Heart left ventricle (tissue), 16 donors: Measurements from ENCODE around the gene MRPL14. TPM values are rescaled to one million over a fixed set of nuclear protein-coding genes. Genes with fewer than 3 reads are reported as not detected.

Experiments
- ATAC-seq, 4 donors: fragments of 200-7000 bp; cut with Tn5 transposase; one replicate each; pipeline ENCODE4 v1.9.1; 2020 to 2022; ENCODE audit warnings: moderate library complexity in 4 of 4, mild to moderate bottlenecking in 3 of 4, moderate number of reproducible peaks in 1 of 4
- DNase-seq, 5 donors: peaks; one replicate each; pipeline ENCODE4 v3.0.0-alpha.2; 2020
- H3K27ac ChIP-seq, 12 donors: fragments of 200-600 bp; sonication (generic) in 4 of 12; one replicate each; pipeline versions ENCODE4 v1.5.0 to v1.8.0; 2016 to 2022; ENCODE audit warnings: mild to moderate bottlenecking in 2 of 12
- H3K27me3 ChIP-seq, 9 donors: fragments of 200-600 bp; sonication (generic) in 2 of 9; one replicate each; pipeline versions ENCODE4 v1.5.1 to v1.8.0; 2016 to 2022; ENCODE audit warnings: mild to moderate bottlenecking in 3 of 9
- H3K36me3 ChIP-seq, 9 donors: fragments of 200-600 bp; sonication (generic) in 2 of 9; one replicate each; pipeline versions ENCODE4 v1.5.0 to v1.8.0; 2018 to 2022; ENCODE audit warnings: mild to moderate bottlenecking in 2 of 9
- H3K4me1 ChIP-seq, 12 donors: fragments of 200-600 bp; sonication (generic) in 4 of 12; one replicate each; pipeline versions ENCODE4 v1.5.0 to v1.8.0; 2016 to 2022; ENCODE audit warnings: mild to moderate bottlenecking in 3 of 12
- H3K4me3 ChIP-seq, 12 donors: fragments of 200-600 bp; sonication (generic) in 4 of 12; one replicate each; pipeline versions ENCODE4 v1.5.0 to v1.8.0; 2017 to 2022; ENCODE audit warnings: mild to moderate bottlenecking in 9 of 12, moderate library complexity in 4 of 12
- H3K9me3 ChIP-seq, 12 donors: fragments of 200-600 bp; sonication (generic) in 4 of 12; one replicate each; pipeline versions ENCODE4 v1.5.0 to v1.8.0; 2016 to 2022; ENCODE audit warnings: mild to moderate bottlenecking in 1 of 12
- POLR2A ChIP-seq, 2 donors: fragments of 450-650 bp; IDR thresholded peaks; one replicate each; pipeline ENCODE4 v1.6.1; 2017; ENCODE audit warnings: antibody characterized with exemption in 2 of 2, mild to moderate bottlenecking in 2 of 2, moderate library complexity in 2 of 2
- WGBS, 4 donors: extraction: QIAGEN DNeasy Blood & Tissue Kit in 2 of 4; methylation state at CpG; one replicate each; pipeline versions ENCODE4 v1.1.5 to v1.1.7; 2013 to 2018; 5-methylcytosine and 5-hydroxymethylcytosine counted together
- intact Hi-C, 10 donors: fragments of 100-400 bp; cut with DNase I; formaldehyde crosslinking; loops; one replicate each; pipeline versions ENCODE4 v1.11.1 to v1.14.2; 2022
- polyA plus RNA-seq, 2 donors: library from polyadenylated mRNA; stranded (reverse); fragments of 200-250 nt; gene quantifications; one replicate each; pipeline ENCODE4 v1.2.3, GENCODE V29; 2013
- total RNA-seq, 9 donors: library from RNA; depleted of rRNA in 2 of 9; stranded (reverse); fragments of >200 nt in 2 of 9; fragmentation: NEBNext Ultra II Directional in 3 of 9; extraction: Animal tissue kit (Norgen Biotek cat#: 25700) in 3 of 9; gene quantifications; one replicate each; pipeline versions ENCODE4 v1.1.0 to v1.2.4, GENCODE V29; 2016 to 2023
- TF ChIP-seq, protein P1 (sequence below), 12 donors: fragments of 200-600 bp; sonication (generic) in 4 of 12; IDR thresholded peaks; one replicate each; pipeline versions ENCODE4 v1.5.0 to v1.8.0; 2018 to 2022; ENCODE audit warnings: antibody characterized with exemption in 12 of 12, mild to moderate bottlenecking in 5 of 12
- donor health status: ischemic (EF 13 %, LVEDD 7.1; RV severe dilation, severe dysfunction).
- donor health status: healthy with polysubstance abuse.
- donor health status: DM: no; HTN: yes; CAD: no.
- donor health status: DM: no; HTN: no; CAD: no.
- donor health status: ischemic (EF 25% LVEDD 6.9; RV normal size, moderate dysfunction).
- donor health status: ischemic (EF 25% LVEDD 5.7; RV mildly dilated, moderate dysfunction).
- donor health status: healthy.
- donor health status: DM: yes; HTN: yes; CAD: no.
- donor health status: ischemic (EF 35%, LVEDD 5.7; RV mildly dilated, moderate dysfunction).
- donor health status: nonischemic (EF 11% LVEDD 7.7; RV severe dilation, severe dysfunction).
- donor health status: DM: yes; HTN: yes; CAD: no.
- donor health status: PGD.
- donor health status: ischemic (EF 29% LVEDD 5.4; RV normal size, mild dysfunction).
- donor health status: nonischemic (EF 23%, LVEDD 6.1; RV moderate dilation, normal function).

Gene MRPL14
- total and polyA plus RNA-seq, 11 donors: 35.3 to 72.9 (median 44.1) TPM

- ATAC-seq: peak; percentile 17 to 81 (median 68)
Observed at GRCh38 chr6:44064089-44064947, 62.9 kb downstream of the MRPL14 start.

GRCh38 chr6:44063561-44064059 is 63.6 kb downstream of the MRPL14 start:
- intact Hi-C loops: loop anchor here in 5 of 10 donors (5.0 to 10.0 kb wide), 3 partner anchors 56 to 209 kb away; no protein-coding TSS in a partner anchor
- no peak for TF ChIP-seq POLR2A (IDR thresholded peaks at IDR 0.05)
- TF ChIP-seq, protein P1, sequence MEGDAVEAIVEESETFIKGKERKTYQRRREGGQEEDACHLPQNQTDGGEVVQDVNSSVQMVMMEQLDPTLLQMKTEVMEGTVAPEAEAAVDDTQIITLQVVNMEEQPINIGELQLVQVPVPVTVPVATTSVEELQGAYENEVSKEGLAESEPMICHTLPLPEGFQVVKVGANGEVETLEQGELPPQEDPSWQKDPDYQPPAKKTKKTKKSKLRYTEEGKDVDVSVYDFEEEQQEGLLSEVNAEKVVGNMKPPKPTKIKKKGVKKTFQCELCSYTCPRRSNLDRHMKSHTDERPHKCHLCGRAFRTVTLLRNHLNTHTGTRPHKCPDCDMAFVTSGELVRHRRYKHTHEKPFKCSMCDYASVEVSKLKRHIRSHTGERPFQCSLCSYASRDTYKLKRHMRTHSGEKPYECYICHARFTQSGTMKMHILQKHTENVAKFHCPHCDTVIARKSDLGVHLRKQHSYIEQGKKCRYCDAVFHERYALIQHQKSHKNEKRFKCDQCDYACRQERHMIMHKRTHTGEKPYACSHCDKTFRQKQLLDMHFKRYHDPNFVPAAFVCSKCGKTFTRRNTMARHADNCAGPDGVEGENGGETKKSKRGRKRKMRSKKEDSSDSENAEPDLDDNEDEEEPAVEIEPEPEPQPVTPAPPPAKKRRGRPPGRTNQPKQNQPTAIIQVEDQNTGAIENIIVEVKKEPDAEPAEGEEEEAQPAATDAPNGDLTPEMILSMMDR (IDR thresholded peaks at IDR 0.05): no peak
- Histone ChIP-seq H3K27ac (peak overlapping the region in 8 of 12 donors; percentile 34 to 93 (median 80)), H3K27me3 (no peaks in the 10 kb centered on the region), H3K4me3 (no peak overlapping the region), H3K36me3 (no peaks in the 10 kb centered on the region), H3K9me3 (peaks cover 0 to 5% (median 0%) of the 10 kb centered on the region in 12 donors), H3K4me1 (peaks cover 7 to 88% (median 53%) of the 10 kb centered on the region in 12 donors)
- no peak for ATAC-seq
- DNase-seq: no peak
- WGBS, 4 donors: 94 to 98% (median 96%) methylated on average over 3 of the region's 3 CpGs

More at GRCh38 chr6:44064089-44064947, 62.9 kb downstream of the MRPL14 start:
- H3K4me1 ChIP-seq: peaks cover 5 to 80% (median 46%) of the 10 kb centered on the region in 12 donors
- peak overlapping the region in 9 of 12 donors; percentile 3 to 93 (median 65) for H3K27ac ChIP-seq
- no peak overlapping the region for H3K4me3 ChIP-seq
- intact Hi-C loops: loop anchor here in 5 of 10 donors (5.0 to 10.0 kb wide), 3 partner anchors 57 to 210 kb away; no protein-coding TSS in a partner anchor
- H3K27me3 ChIP-seq: no peaks in the 10 kb centered on the region
- no peaks in the 10 kb centered on the region for H3K36me3 ChIP-seq
- TF ChIP-seq, protein P1 (IDR thresholded peaks at IDR 0.05): no peak
- TF ChIP-seq POLR2A (IDR thresholded peaks at IDR 0.05): no peak
- peaks cover 0 to 5% (median 0%) of the 10 kb centered on the region in 12 donors for H3K9me3 ChIP-seq
- 53 to 61% (median 60%) methylated on average over 15 to 17 of the region's 17 CpGs for WGBS, 4 donors
- peak in 4 of 5 donors; percentile 57 to 88 (median 69) for DNase-seq

Other genes with a start within 250 kb of the MRPL14 start
- 10 to 100 TPM; 36.2 to 52.9 (median 43.0) TPM for gene TMEM63B, start 102 bp upstream of the MRPL14 start, total RNA-seq
- gene TMEM63B, start 102 bp upstream of the MRPL14 start, polyA plus RNA-seq: 10 to 100 TPM; 26.2 to 37.0 TPM
- gene CAPN11, start 31.4 kb upstream of the MRPL14 start, total RNA-seq: 1 to 10 TPM in 2 of 9 donors, under 1 TPM in 4, not detected in 3; 0.23 to 1.8 (median 0.44) TPM
- gene CAPN11, start 31.4 kb upstream of the MRPL14 start, polyA plus RNA-seq: under 1 TPM; 0.08 to 0.35 TPM
- gene MYMX, start 89.5 kb upstream of the MRPL14 start, total RNA-seq: under 1 TPM in 6 of 9 donors, not detected in 3; 0.31 to 0.96 (median 0.68) TPM
- under 1 TPM in 1 of 2 donors, not detected in 1; 0.42 TPM for gene MYMX, start 89.5 kb upstream of the MRPL14 start, polyA plus RNA-seq
- 100 to 1,000 TPM in 8 of 9 donors, 10 to 100 TPM in 1; 94.9 to 319 (median 136) TPM for gene SLC29A1, start 96.1 kb upstream of the MRPL14 start, total RNA-seq
- 10 to 100 TPM; 48.0 to 77.5 TPM for gene SLC29A1, start 96.1 kb upstream of the MRPL14 start, polyA plus RNA-seq
- gene HSP90AB1, start 119.6 kb upstream of the MRPL14 start, total RNA-seq: 1,000 to 10,000 TPM in 2 of 9 donors, 100 to 1,000 TPM in 7; 725 to 1,040 (median 857) TPM
- gene HSP90AB1, start 119.6 kb upstream of the MRPL14 start, polyA plus RNA-seq: 100 to 1,000 TPM; 375 to 959 TPM
- 10 to 100 TPM; 18.1 to 35.6 (median 26.4) TPM for gene SLC35B2, start 130.1 kb upstream of the MRPL14 start, total RNA-seq
- 10 to 100 TPM; 10.2 to 36.7 TPM for gene SLC35B2, start 130.1 kb upstream of the MRPL14 start, polyA plus RNA-seq
- 10 to 100 TPM in 1 of 9 donors, 1 to 10 TPM in 8; 2.5 to 13.1 (median 3.8) TPM for gene NFKBIE, start 138.1 kb upstream of the MRPL14 start, total RNA-seq
- gene NFKBIE, start 138.1 kb upstream of the MRPL14 start, polyA plus RNA-seq: 1 to 10 TPM; 4.0 to 5.8 TPM
- 1 to 10 TPM in 1 of 9 donors, under 1 TPM in 4, not detected in 4; 0.21 to 5.3 (median 0.45) TPM for gene TMEM151B, start 143.0 kb upstream of the MRPL14 start, total RNA-seq
- gene TMEM151B, start 143.0 kb upstream of the MRPL14 start, polyA plus RNA-seq: 1 to 10 TPM in 1 of 2 donors, under 1 TPM in 1; 0.37 to 1.4 TPM
- gene AARS2, start 185.9 kb upstream of the MRPL14 start, total RNA-seq: 1 to 10 TPM; 5.0 to 9.8 (median 7.6) TPM
- 1 to 10 TPM; 4.1 to 7.6 TPM for gene AARS2, start 185.9 kb upstream of the MRPL14 start, polyA plus RNA-seq
- not detected for gene SPATS1, start 215.2 kb upstream of the MRPL14 start, total RNA-seq
- not detected for gene SPATS1, start 215.2 kb upstream of the MRPL14 start, polyA plus RNA-seq